ENCODE measurements around the gene SPSB1.

SPSB1 gene

GRCh38 chr1:9402256-9402616, 109.5 kb downstream of the SPSB1 start:
- TF ChIP-seq, protein P1, sequence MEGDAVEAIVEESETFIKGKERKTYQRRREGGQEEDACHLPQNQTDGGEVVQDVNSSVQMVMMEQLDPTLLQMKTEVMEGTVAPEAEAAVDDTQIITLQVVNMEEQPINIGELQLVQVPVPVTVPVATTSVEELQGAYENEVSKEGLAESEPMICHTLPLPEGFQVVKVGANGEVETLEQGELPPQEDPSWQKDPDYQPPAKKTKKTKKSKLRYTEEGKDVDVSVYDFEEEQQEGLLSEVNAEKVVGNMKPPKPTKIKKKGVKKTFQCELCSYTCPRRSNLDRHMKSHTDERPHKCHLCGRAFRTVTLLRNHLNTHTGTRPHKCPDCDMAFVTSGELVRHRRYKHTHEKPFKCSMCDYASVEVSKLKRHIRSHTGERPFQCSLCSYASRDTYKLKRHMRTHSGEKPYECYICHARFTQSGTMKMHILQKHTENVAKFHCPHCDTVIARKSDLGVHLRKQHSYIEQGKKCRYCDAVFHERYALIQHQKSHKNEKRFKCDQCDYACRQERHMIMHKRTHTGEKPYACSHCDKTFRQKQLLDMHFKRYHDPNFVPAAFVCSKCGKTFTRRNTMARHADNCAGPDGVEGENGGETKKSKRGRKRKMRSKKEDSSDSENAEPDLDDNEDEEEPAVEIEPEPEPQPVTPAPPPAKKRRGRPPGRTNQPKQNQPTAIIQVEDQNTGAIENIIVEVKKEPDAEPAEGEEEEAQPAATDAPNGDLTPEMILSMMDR (IDR thresholded peaks at IDR 0.05), result no peak

GRCh38 chr1:9402717-9403225, 110.1 kb downstream of the SPSB1 start:
- TF ChIP-seq, protein P1 (IDR thresholded peaks at IDR 0.05), result no peak

GRCh38 chr1:9404117-9404914, 111.6 kb downstream of the SPSB1 start:
- TF ChIP-seq, protein P1 (IDR thresholded peaks at IDR 0.05), result no peak

DNA sequence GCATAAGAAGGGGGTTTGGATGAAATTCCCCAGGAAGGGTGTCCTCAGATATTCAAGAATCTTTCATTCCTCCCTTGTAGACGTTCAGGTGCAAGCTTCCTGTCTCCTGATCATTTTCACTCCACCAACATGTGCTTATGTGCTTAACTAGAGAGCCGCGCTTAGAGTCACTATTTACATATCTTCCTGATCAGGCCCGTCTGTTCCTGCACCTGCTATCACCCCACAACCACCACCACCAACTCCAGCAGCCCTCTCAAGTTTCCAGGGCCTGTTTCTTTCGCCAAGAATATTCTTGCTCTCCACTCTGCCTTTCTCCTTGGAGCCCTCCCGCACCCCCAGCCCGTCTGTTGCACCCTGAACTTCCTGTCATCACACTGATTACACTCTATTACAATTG, 113.4 kb downstream of the SPSB1 start:
- TF ChIP-seq, protein P1 (IDR thresholded peaks at IDR 0.05), result no peak

- TF ChIP-seq, protein P1 (IDR thresholded peaks at IDR 0.05), result no peak
These were observed 118.1 kb downstream of the SPSB1 start for GRCh38 chr1:9410737-9411297.

GRCh38 chr1:9413071-9413876, 120.6 kb downstream of the SPSB1 start:
- TF ChIP-seq, protein P1 (IDR thresholded peaks at IDR 0.05), result no peak

DNA sequence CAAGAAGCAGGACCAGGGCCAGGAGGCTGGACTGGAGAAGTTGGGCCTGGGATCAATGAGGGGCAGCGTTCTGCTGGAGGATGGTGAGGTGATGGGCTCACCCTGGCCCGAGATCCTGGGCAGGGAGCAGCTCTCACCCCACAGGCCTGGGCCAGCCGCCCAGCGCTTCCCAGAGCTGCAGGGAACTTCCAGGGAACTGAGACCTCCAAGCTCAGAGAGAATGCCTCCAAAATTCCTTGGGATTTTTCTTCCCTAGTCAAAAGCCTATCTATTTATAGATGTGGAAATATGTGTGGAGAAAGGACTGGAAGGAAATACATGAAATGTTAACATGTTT, 121.2 kb downstream of the SPSB1 start:
- TF ChIP-seq, protein P1 (IDR thresholded peaks at IDR 0.05), result no peak
